Tibial artery (tissue), 4 donors: Measurements from ENCODE around the gene RALGAPA2.

Experiments
- DNase-seq, 2 donors: peaks; one replicate each; pipeline ENCODE4 v3.0.0-alpha.2; 2019
- H3K27ac ChIP-seq, 2 donors: fragments of 200-600 bp; sonication (generic) in 1 of 2; 1 replicate in 1 of 2; 2 replicates in 1 of 2; pipeline ENCODE4 v1.5.1; 2018 to 2019; ENCODE audit warnings: mild to moderate bottlenecking in 1 of 2
- H3K27me3 ChIP-seq, 2 donors: fragments of 200-600 bp; sonication (generic) in 1 of 2; one replicate each; pipeline versions ENCODE4 v1.5.1 to v1.6.0; 2016 to 2019
- H3K36me3 ChIP-seq, 3 donors: fragments of 200-600 bp; sonication (generic) in 2 of 3; one replicate each; pipeline ENCODE4 v1.5.1; 2016 to 2019; ENCODE audit warnings: mild to moderate bottlenecking in 2 of 3
- H3K4me1 ChIP-seq, 4 donors: fragments of 200-600 bp; sonication (generic) in 2 of 4; 1 replicate in 3 of 4; 2 replicates in 1 of 4; pipeline ENCODE4 v1.5.1; 2016 to 2019
- H3K4me3 ChIP-seq, 2 donors: fragments of 200-600 bp; sonication (generic) in 1 of 2; 1 replicate in 1 of 2; 2 replicates in 1 of 2; pipeline ENCODE4 v1.5.1; 2018 to 2019; ENCODE audit warnings: mild to moderate bottlenecking in 2 of 2
- H3K9me3 ChIP-seq, 3 donors: fragments of 200-600 bp; sonication (generic) in 1 of 3; one replicate each; pipeline ENCODE4 v1.5.1; 2016 to 2019
- intact Hi-C: fragments of 100-400 bp; cut with DNase I; formaldehyde crosslinking; loops from one replicate; pipeline ENCODE4 v1.15.0; 2023; ENCODE audit warnings: low total_unique reads
- TF ChIP-seq, protein P1 (sequence below), 2 experiments: fragments of 200-600 bp in 1 of 2; fragments of 450-650 bp in 1 of 2; IDR thresholded peaks; one replicate each; pipeline ENCODE4 v1.5.1; 2017 to 2019; ENCODE audit warnings: antibody characterized with exemption in 2 of 2, mild to moderate bottlenecking in 1 of 2, moderate library complexity in 1 of 2

The RALGAPA2 gene

GRCh38 chr20:20353576-20353975, 358.9 kb downstream of the RALGAPA2 start:
- no peaks in the 10 kb centered on the region for H3K4me1 ChIP-seq
- no peaks in the 10 kb centered on the region for H3K9me3 ChIP-seq
- no peaks in the 10 kb centered on the region for H3K36me3 ChIP-seq
- intact Hi-C loops, result no loop called here
- TF ChIP-seq, protein P1, sequence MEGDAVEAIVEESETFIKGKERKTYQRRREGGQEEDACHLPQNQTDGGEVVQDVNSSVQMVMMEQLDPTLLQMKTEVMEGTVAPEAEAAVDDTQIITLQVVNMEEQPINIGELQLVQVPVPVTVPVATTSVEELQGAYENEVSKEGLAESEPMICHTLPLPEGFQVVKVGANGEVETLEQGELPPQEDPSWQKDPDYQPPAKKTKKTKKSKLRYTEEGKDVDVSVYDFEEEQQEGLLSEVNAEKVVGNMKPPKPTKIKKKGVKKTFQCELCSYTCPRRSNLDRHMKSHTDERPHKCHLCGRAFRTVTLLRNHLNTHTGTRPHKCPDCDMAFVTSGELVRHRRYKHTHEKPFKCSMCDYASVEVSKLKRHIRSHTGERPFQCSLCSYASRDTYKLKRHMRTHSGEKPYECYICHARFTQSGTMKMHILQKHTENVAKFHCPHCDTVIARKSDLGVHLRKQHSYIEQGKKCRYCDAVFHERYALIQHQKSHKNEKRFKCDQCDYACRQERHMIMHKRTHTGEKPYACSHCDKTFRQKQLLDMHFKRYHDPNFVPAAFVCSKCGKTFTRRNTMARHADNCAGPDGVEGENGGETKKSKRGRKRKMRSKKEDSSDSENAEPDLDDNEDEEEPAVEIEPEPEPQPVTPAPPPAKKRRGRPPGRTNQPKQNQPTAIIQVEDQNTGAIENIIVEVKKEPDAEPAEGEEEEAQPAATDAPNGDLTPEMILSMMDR (IDR thresholded peaks at IDR 0.05), result no peak
- no peak for DNase-seq
- no peaks in the 10 kb centered on the region for H3K27me3 ChIP-seq
- H3K27ac ChIP-seq, result no peak overlapping the region
- no peak overlapping the region for H3K4me3 ChIP-seq

- Histone ChIP-seq H3K4me3 (no peak overlapping the region), H3K9me3 (peaks cover 0 to 7% (median 3%) of the 10 kb centered on the region in 3 donors), H3K4me1 (no peaks in the 10 kb centered on the region), H3K36me3 (no peaks in the 10 kb centered on the region), H3K27ac (no peak overlapping the region), H3K27me3 (no peaks in the 10 kb centered on the region)
- DNase-seq, result no peak
- intact Hi-C loops, result no loop called here
- TF ChIP-seq, protein P1 (IDR thresholded peaks at IDR 0.05), result no peak
Observed at GRCh38 chr20:20344476-20344875, 368.0 kb downstream of the RALGAPA2 start.

GRCh38 chr20:20343932-20344331, 368.5 kb downstream of the RALGAPA2 start:
- Histone ChIP-seq H3K4me3 (no peak overlapping the region), H3K36me3 (no peaks in the 10 kb centered on the region)
- intact Hi-C loops, result no loop called here

More at GRCh38 chr20:20343932-20344331, 368.5 kb downstream of the RALGAPA2 start:
- Histone ChIP-seq H3K4me1 (no peaks in the 10 kb centered on the region), H3K27ac (no peak overlapping the region), H3K9me3 (peaks cover 0 to 7% (median 3%) of the 10 kb centered on the region in 3 donors), H3K27me3 (no peaks in the 10 kb centered on the region)
- TF ChIP-seq, protein P1 (IDR thresholded peaks at IDR 0.05), result no peak
- no peak for DNase-seq
